Psoas muscle (tissue), 8 donors: ENCODE data around the gene MTUS2. TPM values are rescaled to one million over a fixed set of nuclear protein-coding genes. Genes with fewer than 3 reads are reported as not detected.

Experiments
- ATAC-seq, 4 donors: fragments of 200-7000 bp; cut with Tn5 transposase; one replicate each; pipeline ENCODE4 v1.9.1; 2020; ENCODE audit warnings: moderate library complexity in 3 of 4, mild to moderate bottlenecking in 2 of 4
- DNase-seq, 2 donors: peaks; one replicate each; pipeline ENCODE4 v3.0.0-alpha.2; 2020
- H3K27ac ChIP-seq: fragments of 200-600 bp; one replicate; pipeline ENCODE4 v1.8.0; 2022
- H3K27me3 ChIP-seq, 3 donors: fragments of 200-600 bp in 1 of 3; one replicate each; pipeline versions ENCODE4 v1.6.1 to v1.8.0; 2013 to 2022; ENCODE audit warnings: low read length in 2 of 3, mild to moderate bottlenecking in 2 of 3, moderate library complexity in 1 of 3; ENCODE audit not compliant: insufficient read depth in 3 of 3
- H3K36me3 ChIP-seq, 2 donors: fragments of 200-600 bp in 1 of 2; one replicate each; pipeline versions ENCODE4 v1.6.1 to v1.8.0; 2013 to 2022; ENCODE audit warnings: low read depth in 1 of 2, mild to moderate bottlenecking in 1 of 2, moderate library complexity in 1 of 2; ENCODE audit not compliant: insufficient read depth in 1 of 2
- H3K4me1 ChIP-seq: fragments of 200-600 bp; one replicate; pipeline ENCODE4 v1.8.0; 2022
- H3K4me3 ChIP-seq: fragments of 200-600 bp; one replicate; pipeline ENCODE4 v1.8.0; 2022; ENCODE audit warnings: mild to moderate bottlenecking
- H3K9me3 ChIP-seq: fragments of 200-600 bp; one replicate; pipeline ENCODE4 v1.8.0; 2022
- CTCF ChIP-seq: fragments of 200-600 bp; IDR thresholded peaks from one replicate; pipeline ENCODE4 v1.8.0; 2022; ENCODE audit warnings: antibody characterized with exemption
- WGBS, 3 donors: extraction: QIAGEN DNeasy Blood & Tissue Kit; methylation state at CpG; one replicate each; pipeline versions ENCODE4 v1.1.6 to v1.1.7; 2013; 5-methylcytosine and 5-hydroxymethylcytosine counted together
- intact Hi-C, 2 donors: fragments of 100-400 bp; cut with DNase I; formaldehyde crosslinking; loops; one replicate each; pipeline versions ENCODE4 v1.11.0 to v1.14.2; 2022
- polyA plus RNA-seq, 3 donors: library from polyadenylated mRNA; stranded (reverse); fragments of 200-250 nt; gene quantifications; one replicate each; pipeline ENCODE4 v1.2.3, GENCODE V29; 2013
- total RNA-seq, 4 donors: library from RNA; stranded (reverse); fragmentation: NEBNext Ultra II Directional in 2 of 4; extraction: Animal tissue kit (Norgen Biotek cat#: 25700) in 2 of 4; gene quantifications; one replicate each; pipeline versions ENCODE4 v1.2.1 to v1.2.4, GENCODE V29; 2021 to 2023
- donor health status: healthy with polysubstance abuse.
- donor health status: DM: no; HTN: no; CAD: no; lungs with moderate emphysema.
- donor health status: Bipolar disorder and iron deficiency.
- donor health status: healthy.
- donor health status: DM: yes; HTN: yes; CAD: no.
- donor health status: DM: no; HTN: no; CAD: no.
- donor health status: DM: no; HTN: no; CAD: no.
- donor health status: DM: yes; HTN: yes; CAD: no.

Gene MTUS2
- total and polyA plus RNA-seq, 7 donors, result 0.03 to 0.79 (median 0.14) TPM; not detected in 2

GRCh38 chr13:28819735-28820098 is 422 bp upstream of the MTUS2 start:
- Histone ChIP-seq H3K4me1 (no peaks in the 10 kb centered on the region), H3K27me3 (peaks cover 0 to 64% (median 24%) of the 10 kb centered on the region in 3 donors), H3K9me3 (peaks cover 5% of the 10 kb centered on the region), H3K36me3 (no peaks in the 10 kb centered on the region), H3K4me3 (no peak overlapping the region), H3K27ac (no peak overlapping the region)
- no peak for ATAC-seq
- DNase-seq, result no peak
- intact Hi-C loops, result no loop called here
- WGBS, 3 donors, result 0% methylated on average over 1 to 51 of the region's 55 CpGs
- TF ChIP-seq CTCF, result no peak

- no peak for DNase-seq
- intact Hi-C loops, result no loop called here
- no peak for ATAC-seq
- Histone ChIP-seq H3K36me3 (no peaks in the 10 kb centered on the region), H3K27ac (no peak overlapping the region), H3K27me3 (peaks cover 0 to 54% (median 19%) of the 10 kb centered on the region in 3 donors), H3K4me1 (no peaks in the 10 kb centered on the region), H3K4me3 (no peak overlapping the region), H3K9me3 (no peaks in the 10 kb centered on the region)
- no peak for TF ChIP-seq CTCF
- 72 to 75% (median 73%) methylated on average over 5 of the region's 5 CpGs for WGBS, 3 donors
These were observed 2.0 kb downstream of the MTUS2 start for GRCh38 chr13:28822151-28822550.

GRCh38 chr13:28822801-28823200 is 2.7 kb downstream of the MTUS2 start:
- Histone ChIP-seq H3K4me1 (no peaks in the 10 kb centered on the region), H3K4me3 (no peak overlapping the region), H3K9me3 (no peaks in the 10 kb centered on the region), H3K36me3 (no peaks in the 10 kb centered on the region), H3K27ac (no peak overlapping the region), H3K27me3 (peaks cover 0 to 48% (median 15%) of the 10 kb centered on the region in 3 donors)
- ATAC-seq, result no peak
- 57 to 69% (median 60%) methylated on average over 3 of the region's 3 CpGs for WGBS, 3 donors
- no peak for DNase-seq
- no peak for TF ChIP-seq CTCF
- intact Hi-C loops, result no loop called here

GRCh38 chr13:28825379-28825778 is 5.2 kb downstream of the MTUS2 start:
- Histone ChIP-seq H3K36me3 (no peaks in the 10 kb centered on the region), H3K4me1 (no peaks in the 10 kb centered on the region), H3K27me3 (peaks cover 0 to 28% (median 4%) of the 10 kb centered on the region in 3 donors), H3K9me3 (peaks cover 4% of the 10 kb centered on the region), H3K4me3 (no peak overlapping the region), H3K27ac (no peak overlapping the region)
- no peak for DNase-seq
- no peak for TF ChIP-seq CTCF
- WGBS, 3 donors, result 56 to 67% (median 64%) methylated on average over 3 of the region's 3 CpGs
- intact Hi-C loops, result no loop called here
- ATAC-seq, result no peak

GRCh38 chr13:28826368-28826767 is 6.2 kb downstream of the MTUS2 start:
- H3K9me3 ChIP-seq, result peaks cover 13% of the 10 kb centered on the region
- ATAC-seq, result no peak
- no peaks in the 10 kb centered on the region for H3K36me3 ChIP-seq
- peaks cover 0 to 22% (median 4%) of the 10 kb centered on the region in 3 donors for H3K27me3 ChIP-seq
- H3K4me1 ChIP-seq, result no peaks in the 10 kb centered on the region
- no peak overlapping the region for H3K27ac ChIP-seq
- no peak overlapping the region for H3K4me3 ChIP-seq
- 92 to 94% (median 93%) methylated on average over 1 of the region's 1 CpG for WGBS, 3 donors
- intact Hi-C loops, result no loop called here
- TF ChIP-seq CTCF, result no peak
- no peak for DNase-seq
